GM23248 (cell line): ENCODE data around the gene IGF2. TPM values are rescaled to one million over a fixed set of nuclear protein-coding genes. Genes with fewer than 3 reads are reported as not detected.
A peak's percentile ranks its signal among the peaks of the same experiment; 100 is the strongest.

ENCODE experiments used
- DNase-seq: peaks from one replicate; pipeline ENCODE4 v3.0.0-alpha.2; 2015
- H2AFZ ChIP-seq: fragments of 200-600 bp; sonication (generic); 2 replicates; pipeline ENCODE4 v1.6.1; 2016; ENCODE audit warnings: antibody characterized with exemption
- H3F3A ChIP-seq: fragments of 200-600 bp; sonication (generic); 2 replicates; pipeline ENCODE4 v1.6.1; 2016; ENCODE audit warnings: mild to moderate bottlenecking, antibody characterized with exemption, mixed run types; ENCODE audit not compliant: insufficient read depth
- H3K27ac ChIP-seq: fragments of 200-600 bp; sonication (generic); 2 replicates; pipeline ENCODE4 v1.5.1; 2016; ENCODE audit warnings: mild to moderate bottlenecking
- H3K27me3 ChIP-seq: fragments of 200-600 bp; sonication (generic); replicated peaks from 2 replicates; pipeline ENCODE4 v1.6.1; 2016; ENCODE audit warnings: mild to moderate bottlenecking; ENCODE audit not compliant: insufficient read depth
- H3K36me3 ChIP-seq: fragments of 200-600 bp; sonication (generic); 2 replicates; pipeline ENCODE4 v1.6.1; 2016; ENCODE audit warnings: low read depth, mild to moderate bottlenecking
- H3K4me1 ChIP-seq: fragments of 200-600 bp; sonication (generic); 2 replicates; pipeline ENCODE4 v1.6.1; 2016; ENCODE audit warnings: mild to moderate bottlenecking; ENCODE audit not compliant: insufficient read depth
- H3K4me2 ChIP-seq: fragments of 200-600 bp; sonication (generic); one replicate; pipeline ENCODE4 v1.6.1; 2016; ENCODE audit warnings: mild to moderate bottlenecking; ENCODE audit not compliant: unreplicated experiment
- H3K4me3 ChIP-seq: fragments of 200-600 bp; sonication (generic); 2 replicates; pipeline ENCODE4 v1.5.1; 2016; ENCODE audit warnings: mild to moderate bottlenecking
- H3K79me2 ChIP-seq: fragments of 200-600 bp; sonication (generic); 2 replicates; pipeline ENCODE4 v1.6.1; 2016; ENCODE audit warnings: mild to moderate bottlenecking; ENCODE audit not compliant: insufficient read depth
- H3K9ac ChIP-seq: fragments of 200-600 bp; sonication (generic); 2 replicates; pipeline ENCODE4 v1.6.1; 2016; ENCODE audit warnings: mild to moderate bottlenecking
- H3K9me2 ChIP-seq: fragments of 200-600 bp; sonication (generic); 2 replicates; pipeline ENCODE4 v1.6.1; 2016; ENCODE audit warnings: mixed run types, mild to moderate bottlenecking, moderate library complexity; ENCODE audit not compliant: insufficient read depth
- H3K9me3 ChIP-seq: fragments of 200-600 bp; sonication (generic); one replicate; pipeline ENCODE4 v1.6.1; 2017; ENCODE audit warnings: low read depth
- H4K20me1 ChIP-seq: fragments of 200-600 bp; sonication (generic); 2 replicates; pipeline ENCODE4 v1.6.0; 2016; ENCODE audit not compliant: insufficient read depth
- EZH2 ChIP-seq: fragments of 200-600 bp; sonication (generic); IDR thresholded peaks from 2 replicates; pipeline ENCODE4 v1.6.1; 2018; ENCODE audit warnings: antibody characterized with exemption, mild to moderate bottlenecking; ENCODE audit not compliant: insufficient read depth, poor library complexity, severe bottlenecking
- EZH2phosphoT487 ChIP-seq: fragments of 200-600 bp; sonication (generic); IDR thresholded peaks from 2 replicates; pipeline ENCODE4 v1.6.1; 2018; ENCODE audit warnings: antibody characterized with exemption, moderate library complexity, mild to moderate bottlenecking, low read depth; ENCODE audit not compliant: insufficient read depth
- WGBS, 2 experiments: methylation state at CpG; one replicate each; pipeline ENCODE4 v1.1.6; 2015 to 2017; ENCODE audit warnings: low lambda C conversion rate in 2 of 2, low coverage in 1 of 2; ENCODE audit errors: missing lambda C conversion rate in 2 of 2; 5-methylcytosine and 5-hydroxymethylcytosine counted together
- in situ Hi-C: fragments of 300-500 bp; cut with MboI; formaldehyde crosslinking; loops from 2 replicates; pipeline ENCODE4 v1.15.0; 2020
- polyA plus RNA-seq: library from polyadenylated mRNA; unstranded; fragments of >200 nt; fragmentation: Nextera tagmentation; extraction: Ambion mirVana; gene quantifications from 2 replicates; pipeline ENCODE4 v1.2.1, GENCODE V29; 2016
- total RNA-seq: library from RNA; depleted of rRNA; stranded (reverse); fragments of >200 nt; shearing (Covaris generic); gene quantifications from 2 replicates; pipeline ENCODE4 v1.2.3, GENCODE V29; 2014

The IGF2 gene
- total and polyA plus RNA-seq, 2 experiments from 2014 or later = 0.06 TPM; not detected in 1

- no peaks in the 10 kb centered on the region for H3K9me3 ChIP-seq
- 55 to 64% methylated on average over 15 to 17 of the region's 17 CpGs for WGBS, 2 experiments
- no peaks in the 10 kb centered on the region for H3K79me2 ChIP-seq
- H3K4me1 ChIP-seq = no peaks in the 10 kb centered on the region
- no peaks in the 10 kb centered on the region for H3K36me3 ChIP-seq
- H3K9ac ChIP-seq = no peak overlapping the region
- H4K20me1 ChIP-seq = no peaks in the 10 kb centered on the region
- H3K4me2 ChIP-seq = no peak overlapping the region
- H3F3A ChIP-seq = no peaks in the 10 kb centered on the region
- no peaks in the 10 kb centered on the region for H3K9me2 ChIP-seq
- TF ChIP-seq EZH2 (no peak), EZH2phosphoT487 (no peak)
- no peak overlapping the region for H3K27ac ChIP-seq
- DNase-seq = no peak
- H3K4me3 ChIP-seq = no peak overlapping the region
- 0 out of 2 replicates have a peak, but pooled peaks cover 10% of the 10 kb centered on the region for H3K27me3 ChIP-seq
- in situ Hi-C loops = loop anchor here (25.0 kb wide), 2 partner anchors 293 to 443 kb away; partner anchors contain the start of gene LSP1
- H2AFZ ChIP-seq = no peak overlapping the region
Measured at GRCh38 chr11:2154889-2155288, 15.7 kb upstream of the IGF2 start.

DNA sequence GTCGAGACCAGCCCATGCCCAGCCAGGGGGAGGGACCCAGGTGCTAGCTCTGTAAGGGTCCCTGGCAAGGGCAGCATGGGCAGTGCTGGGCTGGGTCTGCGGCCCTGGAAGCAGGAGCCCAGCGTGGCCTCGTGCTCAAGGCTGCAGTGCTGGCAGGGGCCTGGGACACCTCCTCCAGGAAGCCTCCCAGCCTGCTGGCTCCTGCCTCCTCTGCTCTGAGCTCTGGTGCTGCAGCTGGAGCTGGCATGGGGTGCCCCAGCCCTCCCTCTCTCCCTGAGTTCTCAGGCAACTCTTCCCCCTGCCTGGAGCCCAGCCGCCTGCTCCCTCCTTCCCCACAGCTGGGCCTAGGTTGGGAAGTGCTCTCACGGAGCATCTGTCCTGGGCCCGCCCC, 15.0 kb upstream of the IGF2 start:
- Histone ChIP-seq H3K9me3 (no peaks in the 10 kb centered on the region), H3K27me3 (peaks cover 15% of the 10 kb centered on the region), H3K27ac (no peak overlapping the region), H3K4me1 (no peaks in the 10 kb centered on the region), H3K9ac (no peak overlapping the region), H3K36me3 (no peaks in the 10 kb centered on the region), H3K4me3 (no peak overlapping the region), H3K79me2 (no peaks in the 10 kb centered on the region), H3K4me2 (no peak overlapping the region), H3K9me2 (no peaks in the 10 kb centered on the region), H2AFZ (no peak overlapping the region), H3F3A (no peaks in the 10 kb centered on the region), H4K20me1 (no peaks in the 10 kb centered on the region)
- no peak for TF ChIP-seq EZH2
- no peak for TF ChIP-seq EZH2phosphoT487
- WGBS, 2 experiments = 57 to 63% methylated on average over 5 to 7 of the region's 7 CpGs
- in situ Hi-C loops = loop anchor here (25.0 kb wide), 2 partner anchors 292 to 442 kb away; partner anchors contain the start of gene LSP1
- DNase-seq = no peak

- Histone ChIP-seq H4K20me1 (no peaks in the 10 kb centered on the region), H3K9me2 (no peaks in the 10 kb centered on the region), H3K4me3 (no peak overlapping the region), H3K79me2 (no peaks in the 10 kb centered on the region), H3K4me1 (no peaks in the 10 kb centered on the region), H3K4me2 (no peak overlapping the region), H2AFZ (no peak overlapping the region), H3K9ac (no peak overlapping the region), H3K27me3 (peaks cover 20% of the 10 kb centered on the region), H3K27ac (no peak overlapping the region), H3K9me3 (no peaks in the 10 kb centered on the region), H3F3A (no peaks in the 10 kb centered on the region), H3K36me3 (no peaks in the 10 kb centered on the region)
- in situ Hi-C loops = loop anchor here (25.0 kb wide), 2 partner anchors 291 to 441 kb away; partner anchors contain the start of gene LSP1
- no peak for DNase-seq
- no peak for TF ChIP-seq EZH2
- no peak for TF ChIP-seq EZH2phosphoT487
- 30 to 32% methylated on average over 11 to 14 of the region's 14 CpGs for WGBS, 2 experiments
Measured at GRCh38 chr11:2153581-2154194, 14.5 kb upstream of the IGF2 start.

DNA sequence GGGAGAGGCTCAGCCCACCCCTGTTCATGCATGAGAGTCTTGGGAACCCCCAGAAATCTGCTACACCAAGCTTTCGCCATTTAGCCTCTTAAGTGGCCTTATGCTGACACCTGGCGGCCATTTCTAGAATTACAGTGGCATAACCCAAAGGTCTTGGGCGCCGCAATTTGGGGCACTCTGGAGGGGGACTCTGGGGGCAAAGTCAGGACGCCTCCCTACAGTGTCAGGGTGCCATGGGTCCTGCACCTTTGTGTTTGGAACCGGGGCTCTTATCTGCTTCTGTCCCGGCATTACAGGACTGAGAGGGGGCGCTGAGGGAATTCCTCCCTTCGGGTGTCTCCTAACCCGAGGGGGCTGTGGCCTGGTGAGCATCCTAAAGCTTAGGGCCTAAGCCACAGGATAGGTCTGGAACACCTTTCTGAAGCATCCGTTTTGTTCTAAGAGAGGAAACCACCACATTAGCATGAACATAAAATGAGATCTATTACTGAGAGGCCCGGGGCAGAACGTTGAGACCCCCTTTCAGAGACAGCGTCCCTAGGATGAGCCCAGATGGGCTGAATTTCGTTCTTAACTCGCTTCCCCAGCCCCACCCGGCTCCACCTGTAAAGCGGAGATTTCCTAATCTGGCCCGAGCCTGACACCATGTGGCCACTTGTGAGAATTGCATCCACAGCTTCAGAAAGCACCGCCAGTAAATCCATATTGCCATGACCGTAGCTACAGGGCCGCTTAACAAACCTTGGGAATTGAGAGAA, 12.5 kb upstream of the IGF2 start:
- Histone ChIP-seq H3K9me3 (no peaks in the 10 kb centered on the region), H3K9me2 (no peaks in the 10 kb centered on the region), H3K4me3 (no peak overlapping the region), H3K36me3 (no peaks in the 10 kb centered on the region), H3K4me1 (no peaks in the 10 kb centered on the region), H3F3A (no peaks in the 10 kb centered on the region), H2AFZ (no peak overlapping the region), H3K4me2 (no peak overlapping the region), H3K27ac (no peak overlapping the region), H3K79me2 (no peaks in the 10 kb centered on the region), H4K20me1 (no peaks in the 10 kb centered on the region), H3K27me3 (peaks cover 40% of the 10 kb centered on the region), H3K9ac (no peak overlapping the region)
- DNase-seq = peak; percentile 77
- WGBS, 2 experiments = 2 to 4% methylated on average over 22 of the region's 22 CpGs
- TF ChIP-seq EZH2 (no peak), EZH2phosphoT487 (no peak)
- in situ Hi-C loops = loop anchor here (25.0 kb wide), 2 partner anchors 289 to 439 kb away; partner anchors contain the start of gene LSP1
